ENCODE measurements around the gene DNAH8.

DNAH8 gene

GRCh38 chr6:38799529-38800184, 84.5 kb downstream of the DNAH8 start:
- DNase-seq: no peak

GRCh38 chr6:38801305-38801704, 86.2 kb downstream of the DNAH8 start:
- no peak for DNase-seq

- DNase-seq: no peak
Measured at GRCh38 chr6:38802497-38802896, 87.4 kb downstream of the DNAH8 start.

GRCh38 chr6:38803129-38803528, 88.0 kb downstream of the DNAH8 start:
- no peak for DNase-seq

GRCh38 chr6:38804358-38804757, 89.2 kb downstream of the DNAH8 start:
- DNase-seq: no peak

- DNase-seq: no peak
Measured at GRCh38 chr6:38805127-38805655, 90.1 kb downstream of the DNAH8 start.

- DNase-seq: no peak
Measured at GRCh38 chr6:38805692-38806091, 90.6 kb downstream of the DNAH8 start.

- no peak for DNase-seq
Measured at GRCh38 chr6:38806271-38806670, 91.2 kb downstream of the DNAH8 start.

GRCh38 chr6:38806833-38807232, 91.7 kb downstream of the DNAH8 start:
- no peak for DNase-seq

- DNase-seq: no peak
Measured at GRCh38 chr6:38808039-38808438, 92.9 kb downstream of the DNAH8 start.

- DNase-seq: no peak
Measured at GRCh38 chr6:38813041-38813823, 98.1 kb downstream of the DNAH8 start.

- DNase-seq: no peak
Measured at GRCh38 chr6:38814761-38815160, 99.7 kb downstream of the DNAH8 start.

- DNase-seq: no peak
Measured at GRCh38 chr6:38815250-38815649, 100.1 kb downstream of the DNAH8 start.

GRCh38 chr6:38818691-38819090, 103.6 kb downstream of the DNAH8 start:
- DNase-seq: no peak

- DNase-seq: no peak
Measured at GRCh38 chr6:38822963-38823362, 107.9 kb downstream of the DNAH8 start.

GRCh38 chr6:38824243-38824894, 109.3 kb downstream of the DNAH8 start:
- no peak for DNase-seq

- no peak for DNase-seq
Measured at GRCh38 chr6:38827024-38827423, 111.9 kb downstream of the DNAH8 start.

GRCh38 chr6:38831865-38832264, 116.8 kb downstream of the DNAH8 start:
- DNase-seq: no peak

- no peak for DNase-seq
Measured at GRCh38 chr6:38833320-38833719, 118.2 kb downstream of the DNAH8 start.

- no peak for DNase-seq
Measured at GRCh38 chr6:38836585-38836984, 121.5 kb downstream of the DNAH8 start.

GRCh38 chr6:38837101-38837500, 122.0 kb downstream of the DNAH8 start:
- DNase-seq: no peak

- no peak for DNase-seq
Measured at GRCh38 chr6:38843798-38844197, 128.7 kb downstream of the DNAH8 start.

GRCh38 chr6:38845931-38846330, 130.8 kb downstream of the DNAH8 start:
- DNase-seq: no peak

- no peak for DNase-seq
Measured at GRCh38 chr6:38846361-38846760, 131.2 kb downstream of the DNAH8 start.

All from fibroblast of skin of right biceps (primary cell).